Suppressor macrophage treated with lipopolysaccharide for 4 hours (primary cell): ENCODE results near the gene LPIN1.

Source experiments
- DNase-seq: peaks from one replicate; pipeline ENCODE4 v3.0.0-alpha.2; 2020

The LPIN1 gene

GRCh38 chr2:11870584-11870983 lies 124.2 kb downstream of the LPIN1 start:
- DNase-seq: no peak

GRCh38 chr2:11871421-11871820 lies 125.0 kb downstream of the LPIN1 start:
- DNase-seq: no peak

- peak; percentile 26 for DNase-seq
These were observed 126.0 kb downstream of the LPIN1 start for GRCh38 chr2:11872247-11872947.

- DNase-seq: no peak
These were observed 126.5 kb downstream of the LPIN1 start for GRCh38 chr2:11872948-11873269.

GRCh38 chr2:11873356-11874154 lies 127.1 kb downstream of the LPIN1 start:
- peak; percentile 71 for DNase-seq

- no peak for DNase-seq
These were observed 128.4 kb downstream of the LPIN1 start for GRCh38 chr2:11874861-11875260.

GRCh38 chr2:11875481-11875880 lies 129.0 kb downstream of the LPIN1 start:
- DNase-seq: no peak

- DNase-seq: no peak
These were observed 130.0 kb downstream of the LPIN1 start for GRCh38 chr2:11876436-11876835.

- DNase-seq: no peak
These were observed 130.5 kb downstream of the LPIN1 start for GRCh38 chr2:11876889-11877288.
